GM13977 (cell line): Measurements from ENCODE around the gene GPA33.
A peak's percentile ranks its signal among the peaks of the same experiment; 100 is the strongest.
"Not testable (repeated sequence)": the region's sequence is repeated elsewhere in the genome, so short reads cannot be mapped to it uniquely, and the experiment has no call there.

Experiments
- DNase-seq: peaks from one replicate; pipeline ENCODE4 v3.0.0; 2012; ENCODE audit warnings: low spot score
- in situ Hi-C: fragments of 300-500 bp; cut with MboI; formaldehyde crosslinking; loops from one replicate; pipeline ENCODE4 v1.12.0; 2022; ENCODE audit warnings: low sequenced_read_pairs, low pct_unique_long_range_greater_than_20kb, mixed read lengths, inconsistent platforms; ENCODE audit not compliant: unreplicated experiment
- TF ChIP-seq, protein P1 (sequence below): IDR thresholded peaks from 2 replicates; pipeline ENCODE4 v1.5.1; 2012; ENCODE audit warnings: mild to moderate bottlenecking, control low read depth; ENCODE audit not compliant: insufficient read depth; ENCODE audit errors: extremely low read depth, missing control alignments

Gene GPA33

GRCh38 chr1:167051907-167052306, 38.3 kb downstream of the GPA33 start:
- in situ Hi-C loops, result no loop called here
- TF ChIP-seq, protein P1, sequence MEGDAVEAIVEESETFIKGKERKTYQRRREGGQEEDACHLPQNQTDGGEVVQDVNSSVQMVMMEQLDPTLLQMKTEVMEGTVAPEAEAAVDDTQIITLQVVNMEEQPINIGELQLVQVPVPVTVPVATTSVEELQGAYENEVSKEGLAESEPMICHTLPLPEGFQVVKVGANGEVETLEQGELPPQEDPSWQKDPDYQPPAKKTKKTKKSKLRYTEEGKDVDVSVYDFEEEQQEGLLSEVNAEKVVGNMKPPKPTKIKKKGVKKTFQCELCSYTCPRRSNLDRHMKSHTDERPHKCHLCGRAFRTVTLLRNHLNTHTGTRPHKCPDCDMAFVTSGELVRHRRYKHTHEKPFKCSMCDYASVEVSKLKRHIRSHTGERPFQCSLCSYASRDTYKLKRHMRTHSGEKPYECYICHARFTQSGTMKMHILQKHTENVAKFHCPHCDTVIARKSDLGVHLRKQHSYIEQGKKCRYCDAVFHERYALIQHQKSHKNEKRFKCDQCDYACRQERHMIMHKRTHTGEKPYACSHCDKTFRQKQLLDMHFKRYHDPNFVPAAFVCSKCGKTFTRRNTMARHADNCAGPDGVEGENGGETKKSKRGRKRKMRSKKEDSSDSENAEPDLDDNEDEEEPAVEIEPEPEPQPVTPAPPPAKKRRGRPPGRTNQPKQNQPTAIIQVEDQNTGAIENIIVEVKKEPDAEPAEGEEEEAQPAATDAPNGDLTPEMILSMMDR, result no peak
- DNase-seq, result no peak

DNA sequence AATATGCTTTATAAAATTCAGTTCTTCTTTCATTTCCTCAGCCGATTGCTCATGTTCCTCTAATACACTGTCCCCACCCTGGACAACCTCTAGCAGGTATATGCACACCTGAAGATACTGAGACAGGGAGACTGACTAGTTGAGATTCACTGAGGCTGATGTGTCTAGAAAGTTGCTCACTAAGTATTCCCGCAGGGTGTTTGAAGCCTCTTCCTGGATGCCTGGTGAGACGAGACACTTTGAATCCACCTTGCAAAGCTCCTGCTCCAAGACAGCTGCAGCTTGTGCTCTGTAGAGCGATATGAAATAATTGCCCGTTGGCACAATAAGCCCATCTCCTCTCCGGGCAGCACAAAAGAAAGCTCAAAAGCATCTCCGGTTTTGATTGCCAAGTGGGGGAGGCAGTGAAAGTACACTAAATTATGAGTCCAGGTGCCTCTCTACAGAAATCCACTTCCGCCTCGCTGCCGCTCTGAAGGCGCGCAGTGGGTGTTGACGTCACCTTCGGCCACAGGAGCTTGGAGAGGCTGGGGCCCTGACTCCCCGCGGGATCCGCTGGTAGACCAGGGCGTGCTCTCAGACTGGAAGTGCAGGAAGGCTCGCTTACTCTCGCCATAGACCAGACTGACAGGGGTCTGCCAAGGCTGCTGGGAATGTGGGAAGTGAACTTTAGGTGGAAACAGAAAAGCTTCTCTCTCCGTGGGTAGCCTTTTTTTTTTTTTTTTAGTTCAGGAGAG, 46.3 kb downstream of the GPA33 start:
- TF ChIP-seq, protein P1, result no peak
- peak; percentile 69 for DNase-seq
- in situ Hi-C loops, result no loop called here

DNA sequence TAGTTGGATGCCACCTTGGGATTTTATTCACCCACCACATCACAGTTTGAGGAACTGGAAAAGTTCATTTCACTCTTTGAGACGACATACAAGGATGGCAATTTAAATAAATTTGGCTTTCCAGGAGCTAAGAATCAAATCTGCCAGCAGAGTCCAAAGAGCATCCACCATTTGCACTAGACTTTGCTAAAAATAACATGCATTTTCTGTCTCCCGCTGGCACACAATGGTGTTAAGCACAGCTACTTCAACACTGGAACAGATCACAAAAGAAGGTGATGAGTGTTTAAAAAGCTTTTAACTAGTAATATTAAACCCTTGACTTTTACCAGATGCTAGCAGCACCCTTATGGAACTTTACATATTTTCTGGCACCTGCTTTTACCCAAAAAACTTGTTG, 56.5 kb downstream of the GPA33 start:
- in situ Hi-C loops, result no loop called here
- no peak for DNase-seq
- TF ChIP-seq, protein P1, result no peak

GRCh38 chr1:167029553-167029952, 60.6 kb downstream of the GPA33 start:
- DNase-seq, in situ Hi-C loops: not testable (repeated sequence)

- in situ Hi-C loops, result no loop called here
- DNase-seq, result no peak
- TF ChIP-seq, protein P1, result no peak
Observed at GRCh38 chr1:167022384-167022783, 67.8 kb downstream of the GPA33 start.

- TF ChIP-seq, protein P1, result no peak
- in situ Hi-C loops, result no loop called here
- DNase-seq, result no peak
Observed at GRCh38 chr1:167016100-167016750, 74.0 kb downstream of the GPA33 start.
